Endothelial cell (in vitro differentiated cells): ENCODE measurements around the gene DCUN1D3. TPM values are rescaled to one million over a fixed set of nuclear protein-coding genes. Genes with fewer than 3 reads are reported as not detected.
A peak's percentile ranks its signal among the peaks of the same experiment; 100 is the strongest.
"Not testable (repeated sequence)": the region's sequence is repeated elsewhere in the genome, so short reads cannot be mapped to it uniquely, and the experiment has no call there.

ENCODE experiments used
- DNase-seq: peaks from one replicate; pipeline ENCODE4 v3.0.0; 2021; ENCODE audit warnings: low spot score
- H3K27ac Mint-ChIP-seq: one replicate; pipeline ENCODE4 v1.8.0; 2021; ENCODE audit warnings: mixed read lengths, inconsistent platforms; ENCODE audit not compliant: unreplicated experiment
- H3K27me3 Mint-ChIP-seq: one replicate; pipeline ENCODE4 v1.8.0; 2021; ENCODE audit warnings: mild to moderate bottlenecking, moderate library complexity, mixed read lengths, inconsistent platforms; ENCODE audit not compliant: unreplicated experiment
- H3K36me3 Mint-ChIP-seq: one replicate; pipeline ENCODE4 v1.8.0; 2021; ENCODE audit warnings: mild to moderate bottlenecking, low read depth, mixed read lengths, inconsistent platforms; ENCODE audit not compliant: unreplicated experiment
- H3K4me1 Mint-ChIP-seq: one replicate; pipeline ENCODE4 v1.8.0; 2021; ENCODE audit warnings: mild to moderate bottlenecking, mixed read lengths, inconsistent platforms; ENCODE audit not compliant: unreplicated experiment
- H3K4me3 Mint-ChIP-seq: one replicate; pipeline ENCODE4 v1.8.0; 2021; ENCODE audit warnings: mild to moderate bottlenecking, mixed read lengths, inconsistent platforms; ENCODE audit not compliant: unreplicated experiment
- H3K9me3 Mint-ChIP-seq: one replicate; pipeline ENCODE4 v1.8.0; 2021; ENCODE audit warnings: mixed read lengths, inconsistent platforms; ENCODE audit not compliant: unreplicated experiment
- total RNA-seq: library from RNA; stranded (reverse); fragmentation: NEBNext Ultra II Directional; extraction: Animal tissue kit (Norgen Biotek cat#: 25700); gene quantifications from one replicate; pipeline ENCODE4 v1.2.1, GENCODE V29; 2021; ENCODE audit not compliant: unreplicated experiment
- TF ChIP-seq, protein P1 (sequence below): fragments of 200-600 bp; sonication (generic); IDR thresholded peaks from one replicate; pipeline ENCODE4 v1.5.0; 2021; ENCODE audit warnings: antibody characterized with exemption; ENCODE audit not compliant: unreplicated experiment

DCUN1D3 gene
- total RNA-seq, 1 donor from 2014 or later: 17.2 TPM

GRCh38 chr16:20807862-20808261, 92.3 kb downstream of the DCUN1D3 start:
- peak overlapping the region; percentile 97 for H3K4me3 Mint-ChIP-seq
- no peak for DNase-seq
- H3K27me3 Mint-ChIP-seq: peaks cover 8% of the 10 kb centered on the region
- TF ChIP-seq, protein P1, sequence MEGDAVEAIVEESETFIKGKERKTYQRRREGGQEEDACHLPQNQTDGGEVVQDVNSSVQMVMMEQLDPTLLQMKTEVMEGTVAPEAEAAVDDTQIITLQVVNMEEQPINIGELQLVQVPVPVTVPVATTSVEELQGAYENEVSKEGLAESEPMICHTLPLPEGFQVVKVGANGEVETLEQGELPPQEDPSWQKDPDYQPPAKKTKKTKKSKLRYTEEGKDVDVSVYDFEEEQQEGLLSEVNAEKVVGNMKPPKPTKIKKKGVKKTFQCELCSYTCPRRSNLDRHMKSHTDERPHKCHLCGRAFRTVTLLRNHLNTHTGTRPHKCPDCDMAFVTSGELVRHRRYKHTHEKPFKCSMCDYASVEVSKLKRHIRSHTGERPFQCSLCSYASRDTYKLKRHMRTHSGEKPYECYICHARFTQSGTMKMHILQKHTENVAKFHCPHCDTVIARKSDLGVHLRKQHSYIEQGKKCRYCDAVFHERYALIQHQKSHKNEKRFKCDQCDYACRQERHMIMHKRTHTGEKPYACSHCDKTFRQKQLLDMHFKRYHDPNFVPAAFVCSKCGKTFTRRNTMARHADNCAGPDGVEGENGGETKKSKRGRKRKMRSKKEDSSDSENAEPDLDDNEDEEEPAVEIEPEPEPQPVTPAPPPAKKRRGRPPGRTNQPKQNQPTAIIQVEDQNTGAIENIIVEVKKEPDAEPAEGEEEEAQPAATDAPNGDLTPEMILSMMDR: no peak
- no peaks in the 10 kb centered on the region for H3K9me3 Mint-ChIP-seq
- peaks cover 10% of the 10 kb centered on the region for H3K4me1 Mint-ChIP-seq
- H3K36me3 Mint-ChIP-seq: no peaks in the 10 kb centered on the region
- no peak overlapping the region for H3K27ac Mint-ChIP-seq

DNA sequence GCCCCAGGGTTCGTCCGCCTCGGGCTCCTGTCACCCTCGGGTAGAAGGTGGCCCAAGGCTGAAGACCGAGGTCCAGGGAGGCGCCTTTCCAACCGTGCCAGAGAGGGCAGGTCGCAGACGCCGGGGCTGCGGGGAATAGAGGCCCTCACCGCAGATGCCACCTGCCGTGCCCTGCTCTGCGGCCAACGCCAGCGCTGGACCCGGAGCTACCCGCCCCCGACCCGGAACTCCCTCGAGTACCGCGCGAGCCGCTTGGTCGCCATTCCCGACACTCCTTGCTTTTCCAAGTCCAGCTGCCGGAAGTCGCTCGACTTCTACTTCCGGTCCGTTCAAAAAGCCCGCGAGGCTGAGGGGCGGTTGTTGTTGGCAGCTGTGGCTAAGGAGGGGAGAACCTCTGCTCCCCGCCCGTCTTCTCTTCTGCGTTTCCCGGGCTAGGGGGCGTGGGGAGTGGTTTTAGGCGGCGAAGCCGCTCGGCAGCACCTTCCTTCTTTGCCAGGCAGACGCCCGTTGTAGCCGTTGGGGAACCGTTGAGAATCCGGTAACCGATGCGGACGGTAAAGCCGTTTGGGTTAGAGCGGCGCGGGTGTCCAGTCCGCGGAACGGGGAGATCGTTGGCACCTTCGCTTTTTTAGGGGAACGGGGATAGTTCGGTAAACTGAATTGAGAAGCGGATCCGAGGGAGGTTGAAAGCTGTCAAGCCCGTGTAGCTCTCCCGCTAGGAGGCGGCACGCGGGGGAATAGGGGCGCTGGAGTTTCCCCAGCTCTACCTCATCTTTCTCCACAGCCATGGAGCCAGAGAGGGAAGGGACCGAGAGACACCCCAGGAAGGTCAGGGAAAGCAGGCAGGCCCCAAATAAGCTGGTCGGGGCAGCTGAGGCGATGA, 93.7 kb downstream of the DCUN1D3 start, which contains the start of the genes ERI2 and REXO5:
Gene ERI2 (minus strand): TSS at position 305 of the 883 bp plus-strand sequence. CDS start 42 bp downstream, at position 263.
Gene REXO5 (plus strand): TSS at position 360 of the 883 bp plus-strand sequence. CDS start 427 bp downstream, at position 787.
- H3K4me3 Mint-ChIP-seq: peak within 1 kb of the TSS; percentile 97
- H3K27me3 Mint-ChIP-seq: peaks cover 8% of the 10 kb centered on the region
- TF ChIP-seq, protein P1: no peak
- peak within 1 kb of the TSS; percentile 91 for H3K27ac Mint-ChIP-seq
- H3K36me3 Mint-ChIP-seq: no peaks in the 10 kb centered on the region
- no peaks in the 10 kb centered on the region for H3K9me3 Mint-ChIP-seq
- H3K4me1 Mint-ChIP-seq: peaks cover 10% of the 10 kb centered on the region
- DNase-seq: peak; percentile 89

- H3K36me3 Mint-ChIP-seq, H3K9me3 Mint-ChIP-seq, H3K27me3 Mint-ChIP-seq, H3K4me1 Mint-ChIP-seq: not testable (repeated sequence)
- peak; percentile 14 for DNase-seq
- Mint-ChIP-seq H3K4me3 (peak overlapping the region; percentile 97), H3K27ac (peak overlapping the region; percentile 88)
Observed at GRCh38 chr16:20805684-20806167, 94.4 kb downstream of the DCUN1D3 start.

Other genes with a start within 250 kb of the DCUN1D3 start
- gene ACSM1, start 202.7 kb downstream of the DCUN1D3 start, total RNA-seq: 0.38 TPM
- 32.2 TPM for gene THUMPD1, start 158.5 kb downstream of the DCUN1D3 start, total RNA-seq
- 10.3 TPM for gene ACSM3, start 136.3 kb downstream of the DCUN1D3 start, total RNA-seq
- 7.1 TPM for gene ERI2, start 93.9 kb downstream of the DCUN1D3 start, total RNA-seq
- gene REXO5, start 93.8 kb downstream of the DCUN1D3 start, total RNA-seq: 2.4 TPM
- 14.0 TPM for gene LYRM1, start 413 bp upstream of the DCUN1D3 start, total RNA-seq